Measurements from ENCODE around the gene FRMD4A.

- TF ChIP-seq CTCF (IDR thresholded peaks at IDR 0.05 in 2 of 3, conservative IDR thresholded peaks at IDR 0.05 in 1 of 3; ENCODE audit: control insufficient read depth in 2 of 3, extremely low read depth in 1 of 3, insufficient read depth in 1 of 3, low read depth in 3 of 3, low read length in 3 of 3) (no peak), POLR2A (IDR thresholded peaks at IDR 0.05; ENCODE audit: low read depth, low read length) (no peak)
Measured at GRCh38 chr10:14066106-14066505, 264.6 kb downstream of the FRMD4A start.

All from GM12878 (cell line).